SKM-1 (cell line): ENCODE measurements around the gene SCAPER.
"Not testable (repeated sequence)": the region's sequence is repeated elsewhere in the genome, so short reads cannot be mapped to it uniquely, and the experiment has no call there.

Experiments used
- DNase-seq: peaks from one replicate; lab custom pipeline; 2025; ENCODE audit not compliant: unreplicated experiment; lab: John Stamatoyannopoulos, UW

Gene SCAPER

DNA sequence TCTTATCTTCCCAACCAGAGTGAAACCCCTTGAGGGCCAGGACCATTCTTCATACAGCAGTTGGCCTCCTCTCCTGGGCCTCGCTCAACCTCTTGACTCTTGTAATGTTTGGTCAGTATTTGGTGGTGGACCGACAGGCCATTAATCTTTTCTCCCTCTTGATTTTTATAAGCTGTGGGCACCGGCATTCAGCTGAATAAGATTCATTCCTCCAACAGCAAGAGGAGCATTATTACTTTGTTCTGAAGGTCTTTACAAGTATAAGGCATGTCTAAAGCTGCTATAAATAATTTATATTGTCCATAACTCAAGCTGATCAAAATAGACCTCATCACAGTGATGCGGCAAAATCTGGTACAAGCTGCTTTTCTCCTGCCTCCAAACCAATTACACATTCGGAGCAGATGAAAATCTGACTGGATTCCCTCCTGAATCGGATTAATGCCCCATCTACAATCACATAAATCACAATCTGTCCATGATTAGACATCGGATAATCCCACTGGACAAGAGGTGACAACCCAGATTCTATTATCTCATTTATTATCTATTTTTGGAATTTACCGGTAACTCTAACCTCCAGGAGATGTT lies 576.9 kb downstream of the SCAPER start:
- DNase-seq: no peak

DNA sequence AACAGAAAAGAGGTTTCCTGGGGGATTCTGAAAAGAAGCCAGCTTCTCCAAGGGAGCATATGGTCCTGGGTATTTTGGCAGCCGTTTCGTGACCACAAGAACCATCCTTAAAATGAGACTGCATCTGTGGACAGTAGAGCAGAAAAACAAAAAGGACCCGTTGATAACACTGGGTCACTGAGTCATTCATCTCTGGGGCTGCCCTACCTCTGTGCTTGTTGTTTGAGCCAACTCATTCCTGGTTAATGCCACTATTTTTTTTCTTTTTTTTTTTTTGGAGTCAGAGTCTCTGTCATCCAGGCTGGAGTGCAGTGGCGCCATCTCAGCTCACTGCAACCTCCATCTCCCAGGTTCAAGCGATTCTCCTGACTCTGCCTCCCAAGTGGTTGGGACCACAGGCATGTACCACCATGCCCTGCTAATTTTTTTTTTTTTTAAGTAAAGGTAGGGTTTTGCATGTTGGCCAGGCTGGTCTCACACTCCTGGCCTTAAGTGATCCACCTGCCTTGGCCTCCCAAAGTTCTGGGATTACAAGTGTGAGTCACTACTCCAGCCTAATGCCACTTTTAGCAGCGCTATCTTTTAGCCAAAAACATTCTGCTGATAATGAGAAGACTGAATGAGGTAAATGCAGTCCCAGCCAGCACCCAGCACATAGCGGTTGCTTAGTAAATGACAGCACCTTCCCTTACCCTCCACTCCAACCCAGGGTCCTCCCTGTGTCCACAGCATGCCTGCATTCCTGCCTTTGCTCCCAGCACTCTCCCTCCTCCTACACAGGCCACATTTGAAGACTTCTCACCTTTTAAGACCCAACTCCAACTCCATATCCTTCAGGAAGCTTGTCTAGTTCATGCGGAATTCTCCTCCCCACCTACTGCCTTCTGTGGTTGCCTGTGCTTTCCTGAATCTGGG lies 577.7 kb downstream of the SCAPER start:
- no peak for DNase-seq

DNA sequence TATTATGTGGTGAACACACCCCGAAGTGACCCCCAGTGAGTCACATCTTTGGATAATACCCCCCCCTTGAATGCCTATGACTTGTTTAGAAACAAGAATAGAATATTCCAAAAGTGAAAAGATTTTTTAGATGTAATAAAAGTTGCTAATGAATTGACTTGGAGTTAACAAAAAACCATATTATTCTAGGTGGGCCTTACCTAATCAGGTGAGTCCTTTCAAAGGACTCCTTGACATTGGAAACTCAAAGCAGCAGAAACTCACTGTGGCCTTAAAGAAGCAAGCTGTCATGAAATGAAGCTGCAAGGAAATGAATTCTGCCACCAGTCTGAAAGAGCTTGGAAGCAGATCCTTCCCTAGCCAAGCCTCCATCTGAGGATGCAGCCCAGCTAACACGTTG lies 579.4 kb downstream of the SCAPER start:
- no peak for DNase-seq

DNA sequence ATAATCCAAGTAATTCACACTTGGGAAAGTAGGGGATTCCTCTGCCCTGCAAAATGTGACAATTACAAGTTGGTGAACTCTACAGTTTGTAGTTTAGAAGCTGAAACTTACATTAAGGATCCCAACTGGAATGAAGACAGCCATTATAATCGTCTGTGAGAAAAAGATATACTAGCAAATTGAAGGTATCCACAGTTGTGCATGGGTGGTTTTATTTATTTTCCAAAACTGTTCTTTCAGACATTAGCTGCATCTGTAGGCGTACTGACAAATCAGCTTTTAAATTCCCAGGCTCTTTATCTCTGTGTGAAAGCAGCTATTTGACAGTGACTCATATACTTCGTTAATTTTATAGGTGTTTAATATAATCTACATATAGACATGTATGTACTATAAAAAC lies 581.1 kb downstream of the SCAPER start:
- DNase-seq: no peak

DNA sequence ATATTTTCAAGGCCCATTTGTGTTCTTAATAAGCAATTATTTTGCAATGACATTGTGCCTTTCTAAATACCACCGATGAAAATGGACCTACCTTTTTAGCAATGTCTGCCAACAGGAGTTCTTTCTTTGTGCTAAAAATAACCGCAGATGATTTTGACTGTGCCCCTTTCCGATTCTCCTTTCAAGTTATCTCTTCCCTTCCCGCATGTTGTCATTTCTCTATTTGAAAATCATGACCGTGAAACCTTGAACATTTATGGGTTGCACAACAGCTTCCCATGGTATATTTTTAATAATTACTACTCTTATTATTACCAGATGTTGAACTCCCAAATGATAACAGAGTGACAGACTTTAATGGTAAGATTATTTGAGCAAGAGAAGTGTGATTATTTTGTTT lies 583.5 kb downstream of the SCAPER start:
- DNase-seq: no peak

DNA sequence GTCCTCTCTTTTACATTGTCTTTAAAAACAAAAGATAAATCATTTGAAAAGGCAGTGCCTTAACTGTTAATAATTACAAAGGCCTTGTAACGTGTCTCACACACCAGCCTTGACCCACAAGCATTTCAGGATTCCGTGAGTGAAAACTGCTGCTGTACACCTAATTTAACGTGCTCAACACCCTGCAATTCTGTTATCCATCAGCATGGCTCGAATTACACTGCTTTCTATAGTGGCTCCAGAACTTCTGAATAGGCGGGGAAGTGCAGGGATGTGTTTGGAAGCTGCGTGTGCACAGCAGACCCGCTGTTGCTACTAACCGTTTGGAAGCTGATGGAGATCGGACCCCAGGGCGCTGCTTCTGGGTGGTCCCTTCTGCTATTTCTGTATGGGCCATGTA lies 584.0 kb downstream of the SCAPER start:
- no peak for DNase-seq

DNA sequence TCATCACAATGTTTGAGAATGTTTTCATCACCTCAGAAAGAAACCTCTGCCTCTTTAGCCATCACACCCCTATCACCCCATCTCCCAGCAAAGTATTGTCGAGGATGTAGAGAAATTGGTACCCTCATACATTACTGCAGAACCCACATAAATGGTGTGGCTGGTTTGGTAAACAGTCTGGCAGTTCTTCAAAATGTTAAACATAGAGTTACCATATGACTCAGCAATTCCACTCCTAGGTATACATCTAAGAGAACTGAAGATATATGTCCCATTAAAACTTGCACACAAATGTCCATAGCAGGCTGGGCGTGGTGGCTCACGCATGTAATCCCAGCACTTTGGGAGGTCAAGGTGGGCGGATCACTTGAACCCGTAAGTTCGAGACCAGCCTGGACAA lies 585.1 kb downstream of the SCAPER start:
- no peak for DNase-seq

DNA sequence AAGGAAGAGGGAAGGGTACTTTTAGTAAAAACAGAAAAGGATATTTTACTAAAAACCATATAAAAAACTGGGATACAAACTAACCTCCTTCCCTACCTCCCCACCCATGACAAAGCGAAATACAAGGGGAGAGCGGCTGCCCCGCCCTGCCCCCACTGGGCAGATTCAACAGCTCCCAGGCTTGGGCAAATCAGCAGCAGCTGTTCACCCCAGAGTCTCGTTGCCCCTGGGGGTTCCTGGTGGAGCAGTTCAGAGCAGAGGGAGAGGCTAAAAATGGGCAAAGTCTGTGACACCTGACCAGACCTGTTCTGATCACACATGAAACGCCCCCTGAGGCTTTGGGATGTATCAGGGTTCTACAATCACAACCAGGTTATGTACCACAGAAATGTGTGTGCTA lies 591.4 kb downstream of the SCAPER start:
- no peak for DNase-seq

DNA sequence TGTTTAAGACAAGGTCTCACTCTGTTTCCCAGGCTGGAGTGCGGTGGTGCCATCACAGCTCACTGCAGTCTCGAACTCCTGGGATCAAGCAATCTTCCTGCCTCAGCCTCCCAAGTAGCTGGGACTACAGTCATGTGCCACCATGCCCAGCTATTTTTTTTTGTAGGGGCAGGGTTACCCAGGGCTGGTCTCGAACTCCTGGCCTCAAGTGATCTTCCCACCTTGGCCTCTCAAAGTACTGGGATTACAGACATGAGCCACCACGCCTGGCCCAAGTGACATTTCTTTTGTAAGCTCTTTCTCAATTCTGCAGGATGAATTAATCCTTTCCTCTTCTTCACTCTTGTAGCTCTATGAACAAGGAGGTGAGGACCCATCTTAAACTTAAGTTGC lies 592.0 kb downstream of the SCAPER start:
- DNase-seq: not testable (repeated sequence)

DNA sequence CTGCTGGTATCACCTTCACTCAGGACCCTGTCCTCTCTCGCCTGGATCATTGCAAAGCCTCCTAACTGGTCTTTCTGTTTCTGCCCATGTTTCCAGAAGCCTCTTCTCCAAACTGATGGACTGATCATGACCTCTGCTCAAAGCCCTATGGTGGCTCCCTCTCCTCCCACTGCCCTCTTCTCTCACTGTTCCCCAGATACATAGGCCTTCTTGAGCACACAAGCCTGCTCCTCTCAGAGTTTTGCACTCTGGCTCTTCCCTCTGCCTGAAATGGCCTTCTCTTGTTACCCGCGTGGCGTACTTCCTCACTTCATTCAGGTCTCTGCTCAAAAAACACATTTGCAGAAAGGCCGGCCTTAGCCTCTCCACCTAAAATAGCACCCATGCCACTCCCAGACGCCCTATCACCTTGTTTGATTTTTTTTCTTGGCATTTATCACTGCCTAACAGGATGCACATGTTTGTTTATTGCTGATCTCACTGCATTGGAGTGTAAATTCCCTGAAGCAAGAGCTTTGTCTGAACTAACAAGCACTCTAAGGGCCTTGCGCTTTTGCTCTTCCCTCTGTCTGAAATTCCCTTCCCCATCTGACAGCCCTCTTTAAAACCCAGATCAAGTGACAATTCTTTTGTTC lies 592.5 kb downstream of the SCAPER start:
- DNase-seq: no peak

DNA sequence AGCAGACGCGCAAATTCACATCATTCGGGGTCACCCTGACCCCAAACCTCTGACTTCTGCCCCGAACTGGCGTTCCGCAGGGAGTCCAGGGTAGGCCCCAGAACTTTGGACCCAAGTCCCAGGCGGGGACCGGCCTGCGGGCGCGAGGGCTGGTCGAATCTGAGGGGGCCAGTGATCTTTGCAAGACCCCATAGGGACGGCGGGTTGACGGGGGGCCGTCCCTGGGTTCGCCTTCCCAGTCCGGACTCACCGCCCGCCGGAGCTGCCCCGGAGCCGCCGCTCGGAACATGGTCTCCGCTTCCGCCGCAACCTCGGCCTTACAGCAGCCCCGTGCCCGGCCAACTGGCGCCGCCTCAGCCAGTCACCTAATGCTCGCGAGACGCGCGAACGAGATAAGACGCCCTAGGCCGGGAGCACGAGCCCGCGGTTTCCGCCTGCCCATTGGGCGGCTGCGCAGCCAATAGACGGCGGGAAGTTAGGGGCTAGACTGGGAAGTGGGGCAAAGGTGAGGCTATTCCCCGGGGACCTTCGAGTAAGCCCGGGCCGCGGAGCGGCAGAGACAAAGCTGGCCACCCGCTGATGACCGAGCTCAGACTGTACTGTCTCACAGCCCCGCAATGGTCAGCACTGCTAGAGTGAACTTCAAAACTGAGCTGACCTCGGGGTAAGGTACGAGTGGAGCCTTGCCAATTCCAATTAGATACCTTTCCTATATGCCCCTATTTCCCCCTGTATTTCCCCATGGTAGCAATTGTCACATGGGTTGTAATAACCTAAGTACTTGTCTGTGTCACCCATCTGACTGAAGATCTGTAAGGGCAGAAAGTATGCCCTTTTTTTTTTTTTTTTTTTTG lies 593.8 kb downstream of the SCAPER start, which contains the start of gene ETFA:
Gene ETFA (minus strand): TSS at position 370 of the 854 bp plus-strand sequence. CDS start 81 bp downstream, at position 289.
- peak; percentile 90 for DNase-seq

DNA sequence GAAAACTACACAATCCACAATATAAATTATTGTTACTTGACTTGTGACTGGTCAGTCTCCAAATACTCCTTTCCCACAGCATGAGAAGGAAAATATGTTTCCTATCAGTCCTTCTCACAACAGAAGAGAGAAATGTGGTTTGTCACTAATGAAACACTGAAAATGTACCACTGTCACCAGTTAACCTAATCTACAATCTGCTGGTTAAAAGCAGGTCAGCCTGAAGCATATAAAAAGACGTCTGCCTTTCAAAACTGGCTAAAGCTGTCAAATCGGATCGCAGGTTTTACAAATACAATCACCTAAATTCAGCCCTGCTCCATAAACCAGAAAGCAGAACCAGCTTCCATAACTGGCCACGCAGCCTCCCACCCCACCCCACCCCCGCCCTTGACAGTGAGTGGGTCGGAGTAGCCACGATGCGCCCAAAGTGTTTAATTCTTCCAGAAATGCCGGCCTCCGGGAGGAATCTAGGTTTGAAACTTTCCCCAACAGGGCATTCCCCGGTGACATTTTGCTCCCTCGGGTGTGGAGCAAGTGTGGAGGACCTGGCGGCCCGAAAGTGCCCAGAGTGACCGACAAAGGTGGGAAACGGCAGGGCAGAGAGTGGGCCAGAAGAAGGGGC lies 594.6 kb downstream of the SCAPER start:
- DNase-seq: peak; percentile 17

DNA sequence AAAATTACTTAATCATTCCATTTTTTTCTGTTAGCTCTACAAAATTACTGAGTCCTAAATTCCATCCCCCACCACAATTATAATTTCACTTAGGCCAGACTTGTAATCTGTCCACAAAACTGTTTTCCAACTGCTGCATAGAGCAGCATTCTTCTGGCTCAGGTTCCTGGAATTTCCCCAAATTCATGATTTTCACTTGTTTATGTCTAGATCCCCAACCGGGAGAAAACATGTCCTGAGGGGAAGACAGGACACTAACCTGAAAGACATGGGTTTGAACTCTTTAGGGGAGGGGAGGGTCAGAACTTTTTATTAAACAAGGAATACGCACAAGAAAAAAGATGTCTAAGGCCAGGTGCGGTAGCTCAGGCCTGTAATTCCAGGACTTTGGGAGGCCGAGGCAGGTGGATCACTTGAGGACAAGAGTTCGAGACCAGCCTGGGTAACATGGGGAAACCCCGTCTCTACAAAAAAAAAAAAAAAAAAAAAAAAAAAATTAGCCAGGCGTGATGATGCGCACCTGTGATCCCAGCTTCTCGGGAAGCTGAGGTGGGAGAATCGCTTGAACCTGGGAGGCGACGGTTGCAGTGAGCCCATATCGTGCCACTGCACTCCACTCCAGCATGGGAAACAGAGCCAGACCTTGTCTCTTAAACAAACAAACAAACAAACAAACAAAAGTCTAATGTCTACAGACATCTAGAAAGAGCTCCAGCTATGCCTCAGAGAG lies 595.4 kb downstream of the SCAPER start:
- DNase-seq: no peak

DNA sequence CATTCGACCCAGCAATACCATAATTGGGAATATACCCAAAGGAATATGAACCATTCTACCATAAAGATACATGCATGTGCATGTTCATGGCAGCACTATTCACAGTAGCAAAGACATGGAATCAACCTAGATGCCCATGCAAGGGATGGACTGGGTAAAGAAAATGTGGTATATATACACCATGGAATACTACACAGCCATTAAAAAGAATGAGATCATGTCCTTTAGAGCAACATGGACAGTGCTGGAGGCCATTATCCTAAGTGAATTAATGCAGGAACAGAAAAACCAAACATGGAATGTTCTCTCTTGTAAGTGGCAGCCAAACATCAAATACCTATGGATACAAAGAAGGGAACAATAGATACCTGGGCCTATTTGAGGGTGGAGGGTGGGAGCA lies 601.2 kb downstream of the SCAPER start:
- DNase-seq: no peak

DNA sequence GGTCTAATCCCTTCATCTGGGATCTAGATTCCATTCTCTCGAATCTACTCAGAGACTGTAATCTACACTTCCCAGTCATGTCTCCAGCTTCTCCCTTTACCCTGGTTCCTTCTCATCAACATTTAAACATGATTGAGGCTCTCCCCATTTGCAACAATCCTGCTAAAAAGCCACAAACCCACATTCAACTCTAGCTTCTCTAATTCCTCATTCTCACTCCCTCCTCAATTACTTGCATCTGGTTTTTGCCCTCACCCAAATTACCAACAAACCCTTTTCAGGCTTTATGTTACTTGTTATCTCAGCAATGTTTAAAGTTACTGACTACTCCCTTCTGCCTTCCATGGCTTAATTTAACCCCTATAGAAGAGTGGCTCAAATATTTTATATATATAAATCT lies 605.4 kb downstream of the SCAPER start:
- peak; percentile 37 for DNase-seq

DNA sequence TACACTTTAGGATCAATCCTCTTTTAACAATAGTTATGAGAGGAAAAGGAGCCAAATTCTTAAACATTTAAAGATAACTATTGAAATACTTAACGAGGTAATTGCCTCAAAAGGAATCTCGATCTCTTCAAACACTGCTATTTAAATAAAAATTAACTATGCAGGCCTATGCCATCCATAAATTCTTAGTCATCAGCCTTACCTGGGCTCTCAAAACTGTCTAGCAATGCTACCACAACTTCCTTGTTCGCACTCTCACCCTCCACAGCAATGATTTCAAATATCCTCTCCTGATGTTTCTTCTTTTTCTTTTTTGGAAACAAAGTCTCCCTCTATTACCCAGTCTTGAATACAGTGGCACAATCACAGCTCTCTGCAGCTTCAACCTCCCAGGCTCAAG lies 606.2 kb downstream of the SCAPER start:
- DNase-seq: no peak

DNA sequence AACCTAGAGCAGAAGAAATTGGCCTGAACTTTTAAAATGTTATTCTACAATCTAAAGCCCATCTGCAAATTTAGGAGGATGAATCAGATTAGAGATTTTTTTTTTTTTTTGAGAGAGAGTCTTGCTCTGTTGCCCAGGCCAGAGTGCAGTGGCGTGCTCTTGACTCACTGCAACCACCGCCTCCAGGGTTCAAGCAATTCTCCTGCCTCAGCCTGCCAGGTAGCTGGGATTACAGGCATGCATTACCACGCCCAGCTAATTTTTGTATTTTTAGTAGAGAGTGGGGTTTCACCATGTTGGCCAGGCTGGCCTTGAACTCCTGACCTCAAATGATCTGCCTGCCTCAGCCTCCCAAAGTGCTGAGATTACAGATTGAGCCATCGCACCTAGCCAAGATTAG lies 607.2 kb downstream of the SCAPER start:
- DNase-seq: not testable (repeated sequence)
